ENCODE data around the gene ENPP3.

- TF ChIP-seq CTCF (conservative IDR thresholded peaks at IDR 0.05 in 1 of 2, IDR thresholded peaks at IDR 0.05 in 1 of 2; ENCODE audit: extremely low read depth in 1 of 2, insufficient read depth in 1 of 2, low read depth in 1 of 2, low read length in 2 of 2) (no peak), EZH2 (IDR thresholded peaks at IDR 0.05; ENCODE audit: borderline replicate concordance, low read length) (no peak)
Observed at GRCh38 chr6:131651782-131652181, 14.7 kb downstream of the ENPP3 start.

Measured in mammary epithelial cell (primary cell).